RKO (cell line): ENCODE results near the gene AEN.

Experiments
- DNase-seq: peaks from one replicate; pipeline ENCODE4 v3.0.0-alpha.2; 2016; ENCODE audit warnings: low spot score

AEN gene

DNA sequence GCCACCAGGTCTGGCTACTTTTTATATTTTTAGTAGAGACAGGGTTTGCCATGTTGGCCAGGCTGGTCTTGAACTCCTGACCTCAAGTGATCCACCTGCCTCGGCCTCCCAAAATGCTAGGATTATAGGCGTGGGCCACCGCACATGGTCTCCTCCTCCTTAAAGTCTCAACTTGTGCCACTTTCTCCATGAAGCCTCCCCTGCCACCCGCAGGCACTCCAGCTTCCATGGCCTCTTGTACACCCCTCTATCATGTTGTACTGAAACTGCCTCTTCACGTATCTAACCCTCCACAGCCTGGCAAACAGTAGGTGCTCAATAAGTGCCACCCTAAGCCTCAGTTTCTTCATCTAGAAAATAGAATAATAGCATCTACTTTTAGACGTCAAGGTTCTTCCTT is 57.6 kb downstream of the AEN start:
- DNase-seq = no peak

DNA sequence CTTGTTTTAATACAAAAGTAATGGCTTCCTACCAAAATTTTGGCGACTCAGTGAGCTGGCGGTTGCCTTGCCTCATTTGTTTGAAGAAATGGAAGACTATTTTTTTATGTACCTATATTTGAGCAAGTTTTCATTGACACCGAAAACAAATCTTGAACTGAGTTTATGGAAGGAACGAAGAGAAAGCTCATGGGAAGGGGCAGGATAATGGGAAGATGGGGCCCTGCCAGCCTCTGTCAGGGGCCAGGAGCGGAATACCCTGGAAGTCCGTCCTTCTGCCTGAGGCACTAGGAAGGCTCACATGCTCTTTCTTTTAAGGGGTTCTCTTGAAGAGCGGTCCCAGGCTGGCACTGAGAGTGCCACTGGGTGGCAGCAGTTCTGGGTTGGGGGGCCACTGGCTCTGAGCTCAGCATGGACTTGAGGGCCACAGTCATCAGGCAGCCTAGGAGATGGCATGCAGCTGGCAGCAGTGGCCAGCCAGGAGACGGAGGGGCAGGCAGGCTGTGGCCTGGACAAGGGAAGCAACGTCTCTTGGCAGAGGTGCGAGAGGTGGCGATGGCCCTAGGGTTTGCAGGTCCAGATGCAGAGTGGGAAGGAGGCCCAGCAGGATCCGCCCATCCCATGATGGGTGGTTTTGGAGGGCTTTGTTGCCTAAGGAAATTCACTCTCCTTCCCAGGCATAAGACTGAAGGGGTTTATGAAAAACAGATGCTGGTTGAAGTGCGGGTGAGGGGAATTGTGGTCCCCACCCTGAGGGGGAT is 59.3 kb downstream of the AEN start:
- no peak for DNase-seq

DNA sequence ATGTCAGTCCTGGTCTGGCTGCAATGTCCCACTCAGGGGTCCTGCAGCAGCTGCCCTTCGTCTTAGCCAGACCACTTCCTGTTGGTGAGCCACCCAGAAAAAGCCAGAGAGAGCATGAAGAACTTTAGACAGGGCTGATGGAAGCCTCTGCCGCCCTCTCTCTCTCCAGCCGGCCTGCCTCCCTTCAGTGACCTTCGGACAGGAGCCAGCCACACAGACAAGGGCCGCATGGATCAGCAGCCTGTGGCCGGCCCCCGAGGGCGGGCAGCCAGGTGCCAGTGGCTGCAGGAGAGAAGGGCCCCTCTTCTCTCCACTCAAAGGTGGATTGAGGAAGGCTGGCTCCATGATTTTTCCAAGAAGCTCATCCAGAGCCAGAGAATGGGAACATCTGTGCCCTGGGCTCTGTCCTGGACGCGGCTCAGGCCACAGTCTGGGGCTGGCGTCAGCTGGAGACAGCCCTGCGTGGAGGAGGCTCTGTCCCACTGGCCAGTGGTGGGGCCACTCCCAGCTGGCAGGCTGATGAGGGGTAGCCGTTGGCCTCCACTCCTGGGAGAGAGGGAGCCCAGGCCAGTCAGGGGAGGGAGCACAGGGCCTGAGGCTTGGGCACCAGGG is 60.6 kb downstream of the AEN start:
- DNase-seq = no peak
